ENCODE measurements around the gene SRRM4.
"Not testable (repeated sequence)": the region's sequence is repeated elsewhere in the genome, so short reads cannot be mapped to it uniquely, and the experiment has no call there.

SRRM4 gene

GRCh38 chr12:119102274-119102673 is 120.9 kb downstream of the SRRM4 start:
- DNase-seq = no peak
- in situ Hi-C loops (cut with MboI; ENCODE audit: low pct_unique_long_range_greater_than_20kb, low sequenced_read_pairs) = no loop called here

GRCh38 chr12:119102714-119103113 is 121.4 kb downstream of the SRRM4 start:
- no peak for DNase-seq
- in situ Hi-C loops (cut with MboI; ENCODE audit: low pct_unique_long_range_greater_than_20kb, low sequenced_read_pairs) = no loop called here

- in situ Hi-C loops (cut with MboI; ENCODE audit: low pct_unique_long_range_greater_than_20kb, low sequenced_read_pairs); DNase-seq: not testable (repeated sequence)
These were observed 123.6 kb downstream of the SRRM4 start for GRCh38 chr12:119104969-119105368.

GRCh38 chr12:119113496-119113986 is 132.2 kb downstream of the SRRM4 start:
- no peak for DNase-seq
- in situ Hi-C loops (cut with MboI; ENCODE audit: low pct_unique_long_range_greater_than_20kb, low sequenced_read_pairs) = no loop called here

GRCh38 chr12:119114294-119114693 is 133.0 kb downstream of the SRRM4 start:
- in situ Hi-C loops (cut with MboI; ENCODE audit: low pct_unique_long_range_greater_than_20kb, low sequenced_read_pairs) = no loop called here

GRCh38 chr12:119115296-119115905 is 134.1 kb downstream of the SRRM4 start:
- in situ Hi-C loops (cut with MboI; ENCODE audit: low pct_unique_long_range_greater_than_20kb, low sequenced_read_pairs) = no loop called here
- peak; percentile 47 for DNase-seq

More at GRCh38 chr12:119114294-119114693, 133.0 kb downstream of the SRRM4 start:
- no peak for DNase-seq

GRCh38 chr12:119117936-119118335 is 136.6 kb downstream of the SRRM4 start:
- no peak for DNase-seq
- in situ Hi-C loops (cut with MboI; ENCODE audit: low pct_unique_long_range_greater_than_20kb, low sequenced_read_pairs) = no loop called here

- in situ Hi-C loops (cut with MboI; ENCODE audit: low pct_unique_long_range_greater_than_20kb, low sequenced_read_pairs) = no loop called here
These were observed 137.3 kb downstream of the SRRM4 start for GRCh38 chr12:119118625-119119024.

GRCh38 chr12:119122047-119122446 is 140.7 kb downstream of the SRRM4 start:
- in situ Hi-C loops (cut with MboI; ENCODE audit: low pct_unique_long_range_greater_than_20kb, low sequenced_read_pairs) = no loop called here
- DNase-seq = no peak

More at GRCh38 chr12:119118625-119119024, 137.3 kb downstream of the SRRM4 start:
- DNase-seq = no peak

GRCh38 chr12:119122751-119123150 is 141.4 kb downstream of the SRRM4 start:
- in situ Hi-C loops (cut with MboI; ENCODE audit: low pct_unique_long_range_greater_than_20kb, low sequenced_read_pairs) = no loop called here
- no peak for DNase-seq

GRCh38 chr12:119128527-119128926 is 147.2 kb downstream of the SRRM4 start:
- in situ Hi-C loops (cut with MboI; ENCODE audit: low pct_unique_long_range_greater_than_20kb, low sequenced_read_pairs) = no loop called here
- no peak for DNase-seq

GRCh38 chr12:119129827-119130434 is 148.6 kb downstream of the SRRM4 start:
- in situ Hi-C loops (cut with MboI; ENCODE audit: low pct_unique_long_range_greater_than_20kb, low sequenced_read_pairs) = no loop called here
- no peak for DNase-seq

GRCh38 chr12:119130523-119130922 is 149.2 kb downstream of the SRRM4 start:
- in situ Hi-C loops (cut with MboI; ENCODE audit: low pct_unique_long_range_greater_than_20kb, low sequenced_read_pairs) = no loop called here

GRCh38 chr12:119134284-119135072 is 153.1 kb downstream of the SRRM4 start:
- in situ Hi-C loops (cut with MboI; ENCODE audit: low pct_unique_long_range_greater_than_20kb, low sequenced_read_pairs) = no loop called here
- no peak for DNase-seq

More at GRCh38 chr12:119130523-119130922, 149.2 kb downstream of the SRRM4 start:
- no peak for DNase-seq

- no peak for DNase-seq
These were observed 155.6 kb downstream of the SRRM4 start for GRCh38 chr12:119136811-119137410.

GRCh38 chr12:119139448-119139847 is 158.1 kb downstream of the SRRM4 start:
- in situ Hi-C loops (cut with MboI; ENCODE audit: low pct_unique_long_range_greater_than_20kb, low sequenced_read_pairs) = no loop called here
- DNase-seq = no peak

More at GRCh38 chr12:119136811-119137410, 155.6 kb downstream of the SRRM4 start:
- in situ Hi-C loops (cut with MboI; ENCODE audit: low pct_unique_long_range_greater_than_20kb, low sequenced_read_pairs) = no loop called here

- in situ Hi-C loops (cut with MboI; ENCODE audit: low pct_unique_long_range_greater_than_20kb, low sequenced_read_pairs) = no loop called here
- DNase-seq = no peak
These were observed 164.0 kb downstream of the SRRM4 start for GRCh38 chr12:119145367-119145766.

- in situ Hi-C loops (cut with MboI; ENCODE audit: low pct_unique_long_range_greater_than_20kb, low sequenced_read_pairs) = no loop called here
These were observed 166.6 kb downstream of the SRRM4 start for GRCh38 chr12:119147847-119148448.

GRCh38 chr12:119149270-119149669 is 167.9 kb downstream of the SRRM4 start:
- in situ Hi-C loops (cut with MboI; ENCODE audit: low pct_unique_long_range_greater_than_20kb, low sequenced_read_pairs) = no loop called here
- no peak for DNase-seq

More at GRCh38 chr12:119147847-119148448, 166.6 kb downstream of the SRRM4 start:
- DNase-seq = no peak

Data from KBM-7 (cell line).